ENCODE results near the gene ASGR2. TPM values are rescaled to one million over a fixed set of nuclear protein-coding genes. Genes with fewer than 3 reads are reported as not detected.
"Not testable (repeated sequence)": the region's sequence is repeated elsewhere in the genome, so short reads cannot be mapped to it uniquely, and the experiment has no call there.

Gene ASGR2
- total RNA-seq, 1 experiment from 2014 or later, result not detected

- not testable (repeated sequence) for DNase-seq (ENCODE audit: low read depth)
These were observed 13.8 kb downstream of the ASGR2 start for GRCh38 chr17:7100641-7101379.

GRCh38 chr17:7098802-7099459 is 15.7 kb downstream of the ASGR2 start:
- DNase-seq (ENCODE audit: low read depth), result no peak

DNA sequence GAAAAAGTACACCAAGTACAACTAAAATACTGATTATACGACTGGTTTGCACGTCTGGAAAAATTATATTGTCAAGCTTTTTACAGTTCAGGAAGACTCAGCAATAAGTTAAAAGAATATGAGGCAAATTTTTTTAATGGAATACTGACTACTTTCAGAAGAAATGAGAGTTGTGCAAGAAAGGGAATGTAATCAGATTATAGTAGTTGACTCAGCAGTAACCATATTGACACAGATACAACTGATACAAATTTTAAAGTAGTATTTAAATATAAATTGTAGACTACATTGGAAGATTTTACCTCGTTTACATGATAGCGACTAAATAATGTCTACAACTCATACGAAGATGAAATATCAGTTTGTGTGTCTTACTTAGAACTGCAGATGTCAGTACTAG is 16.7 kb downstream of the ASGR2 start:
- no peak for DNase-seq (ENCODE audit: low read depth)

GRCh38 chr17:7095625-7096024 is 19.0 kb downstream of the ASGR2 start:
- no peak for DNase-seq (ENCODE audit: low read depth)

- DNase-seq (ENCODE audit: low read depth), result no peak
These were observed 20.0 kb downstream of the ASGR2 start for GRCh38 chr17:7094652-7095019.

GRCh38 chr17:7091311-7092005 is 23.2 kb downstream of the ASGR2 start:
- not testable (repeated sequence) for DNase-seq (ENCODE audit: low read depth)

DNA sequence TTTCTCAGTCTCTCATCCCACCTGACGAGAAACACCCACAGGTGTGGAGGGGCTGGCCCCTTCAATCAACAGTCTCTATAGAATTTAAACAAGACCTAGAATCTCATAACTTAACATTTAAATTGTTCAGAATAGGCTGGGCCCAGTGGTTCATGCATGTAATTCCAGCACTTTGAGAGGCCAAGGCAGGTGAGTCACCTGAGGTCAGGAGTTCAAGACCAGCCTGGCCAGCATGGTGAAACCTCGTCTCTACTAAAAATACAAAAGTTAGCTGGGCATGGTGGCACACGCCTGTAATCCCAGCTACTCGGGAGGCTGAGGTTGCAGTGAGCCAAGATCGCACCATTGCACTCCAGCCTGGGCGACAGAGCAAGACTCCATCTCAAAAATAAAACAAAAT is 25.1 kb downstream of the ASGR2 start:
- DNase-seq (ENCODE audit: low read depth), result not testable (repeated sequence)

GRCh38 chr17:7088442-7088841 is 26.2 kb downstream of the ASGR2 start:
- DNase-seq (ENCODE audit: low read depth), result not testable (repeated sequence)

- DNase-seq (ENCODE audit: low read depth), result no peak
These were observed 30.5 kb downstream of the ASGR2 start for GRCh38 chr17:7084088-7084487.

DNA sequence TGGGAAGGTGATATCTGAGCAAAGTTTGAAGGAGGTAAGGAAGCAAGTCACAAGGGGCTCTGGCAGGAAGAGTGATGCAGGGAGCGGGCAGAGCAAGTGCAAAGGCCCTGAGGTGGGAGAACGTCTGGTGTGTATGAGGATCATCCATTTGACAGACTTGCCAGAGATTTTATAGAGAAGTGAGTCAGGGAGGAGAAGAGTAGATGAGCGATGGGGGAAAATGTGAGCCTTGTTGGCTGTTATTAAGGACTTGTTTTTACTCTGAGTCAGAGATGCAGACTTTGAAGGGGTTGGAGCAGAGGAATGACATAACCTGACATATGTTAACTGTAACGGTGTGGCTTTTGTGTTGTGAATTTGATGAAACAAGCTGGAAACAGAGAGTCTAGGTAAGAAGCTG is 31.0 kb downstream of the ASGR2 start:
- DNase-seq (ENCODE audit: low read depth), result no peak

- DNase-seq (ENCODE audit: low read depth), result no peak
These were observed 33.1 kb downstream of the ASGR2 start for GRCh38 chr17:7081341-7082062.

- DNase-seq (ENCODE audit: low read depth), result no peak
These were observed 34.1 kb downstream of the ASGR2 start for GRCh38 chr17:7080456-7081041.

- no peak for DNase-seq (ENCODE audit: low read depth)
These were observed 34.8 kb downstream of the ASGR2 start, which contains the start of gene CLEC10A for GRCh38 chr17:7079581-7080455. Gene CLEC10A (minus strand): TSS chr17:7080251. CDS start chr17:7078812, 1,439 bp downstream.

DNA sequence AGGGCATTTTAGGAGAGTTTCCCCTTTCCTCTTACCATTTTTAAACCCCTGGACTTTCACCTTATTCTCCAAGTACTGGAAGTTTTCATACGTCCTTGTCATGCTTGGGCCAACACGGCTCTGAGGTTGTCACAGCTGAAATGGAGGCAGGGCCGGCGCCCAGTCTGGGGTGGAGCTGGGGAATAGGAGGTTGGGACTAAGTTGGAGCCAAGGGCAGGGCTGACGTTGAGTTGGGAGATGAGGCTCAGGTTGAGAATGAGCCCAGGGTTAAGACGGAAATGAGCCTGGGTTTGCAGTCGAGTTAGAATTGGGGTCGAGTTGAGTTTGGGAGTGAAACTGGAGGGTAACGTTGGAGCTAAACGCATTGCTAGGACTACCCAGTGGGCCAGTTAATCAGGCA is 35.9 kb downstream of the ASGR2 start:
- no peak for DNase-seq (ENCODE audit: low read depth)

- DNase-seq (ENCODE audit: low read depth), result no peak
These were observed 36.6 kb downstream of the ASGR2 start for GRCh38 chr17:7077911-7078546.

DNA sequence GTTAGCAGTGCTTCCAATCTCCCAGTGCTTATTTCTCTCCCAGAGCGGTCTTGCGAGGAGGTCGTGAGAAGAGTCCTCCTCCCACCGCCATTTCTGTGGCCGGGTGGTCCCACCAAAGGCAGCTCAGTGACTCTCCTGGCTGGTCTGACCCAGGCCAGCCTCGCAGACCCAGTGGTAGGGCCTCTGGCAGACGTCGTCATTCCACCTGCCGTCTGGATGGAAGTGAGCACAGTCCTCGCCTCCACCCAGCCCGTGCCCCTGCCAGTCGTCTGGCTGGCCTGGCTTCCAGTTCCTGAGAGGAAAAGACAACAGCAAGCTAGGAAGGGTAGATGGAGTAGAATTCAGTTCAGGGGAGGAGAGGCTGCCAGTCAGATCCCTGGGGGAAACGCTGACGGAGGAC is 39.7 kb downstream of the ASGR2 start:
- no peak for DNase-seq (ENCODE audit: low read depth)

GRCh38 chr17:7072406-7072805 is 42.2 kb downstream of the ASGR2 start:
- DNase-seq (ENCODE audit: low read depth), result no peak

DNA sequence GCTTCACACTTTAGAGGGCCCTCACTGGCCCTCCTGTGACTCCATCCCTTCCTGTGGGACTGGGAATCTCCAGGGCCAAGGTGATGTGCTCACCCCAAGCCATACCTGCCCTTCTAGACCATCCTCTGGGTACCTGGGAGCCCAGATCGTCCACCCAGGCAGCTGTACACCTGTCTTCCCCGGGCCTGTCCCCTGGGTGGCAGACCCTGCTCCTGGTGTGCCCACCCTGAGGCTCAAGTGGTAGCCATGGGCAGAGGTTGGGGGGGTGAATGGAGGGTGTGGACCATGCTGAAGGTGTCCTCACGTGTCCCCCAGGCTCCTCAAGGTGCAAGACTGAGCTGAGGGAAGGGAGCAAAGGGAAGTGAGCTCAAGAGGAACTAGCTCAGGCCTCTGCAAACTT is 43.9 kb downstream of the ASGR2 start:
- DNase-seq (ENCODE audit: low read depth), result no peak

DNA sequence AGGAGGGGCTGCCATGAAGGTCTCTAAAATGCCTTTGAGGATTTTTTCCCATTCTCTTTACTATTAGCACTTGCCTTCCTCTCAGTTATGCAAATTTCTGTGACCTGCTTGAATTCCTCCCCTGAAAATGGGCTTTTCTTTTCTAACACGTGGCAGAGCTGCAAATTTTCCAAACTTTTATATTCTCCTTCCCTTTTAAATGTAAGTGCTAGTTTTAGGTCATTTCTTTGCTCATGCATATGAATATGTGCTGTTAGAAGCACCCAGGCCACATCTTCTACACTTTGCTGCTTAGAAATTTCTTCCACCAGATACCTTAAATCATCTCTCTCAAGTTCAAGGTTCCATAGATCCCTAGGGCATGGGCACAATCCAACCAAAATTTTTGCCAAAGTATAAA is 46.4 kb downstream of the ASGR2 start:
- DNase-seq (ENCODE audit: low read depth), result no peak

DNA sequence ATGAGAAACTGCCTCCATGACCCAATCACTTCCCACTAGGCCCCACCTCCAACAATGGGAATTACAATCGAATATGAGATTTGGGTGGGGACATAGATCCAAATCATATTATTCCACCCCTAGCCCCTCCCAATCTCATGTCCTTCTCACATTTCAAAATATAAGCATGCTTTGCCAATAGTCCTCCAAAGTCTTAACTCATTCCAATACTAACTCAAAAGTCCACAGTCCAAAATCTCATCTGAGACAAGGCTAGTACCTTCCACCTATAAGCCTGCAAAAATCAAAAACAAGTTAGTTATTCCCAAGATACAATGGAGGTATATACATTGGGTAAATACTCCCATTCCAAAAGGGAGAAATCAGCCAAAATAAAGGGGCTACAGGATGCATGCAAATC is 47.4 kb downstream of the ASGR2 start:
- no peak for DNase-seq (ENCODE audit: low read depth)

Measured in RPMI7951 (cell line).